G401 (cell line): ENCODE results near the gene KCNMB1. TPM values are rescaled to one million over a fixed set of nuclear protein-coding genes. Genes with fewer than 3 reads are reported as not detected.
"Not testable (repeated sequence)": the region's sequence is repeated elsewhere in the genome, so short reads cannot be mapped to it uniquely, and the experiment has no call there.

ENCODE experiments used
- DNase-seq: peaks from one replicate; pipeline ENCODE4 v3.0.0-alpha.2; 2015; ENCODE audit warnings: low spot score
- in situ Hi-C: cut with HindIII; loops from 2 replicates; pipeline ENCODE4 v1.10.0; 2016; ENCODE audit warnings: low sequenced_read_pairs, mixed read lengths
- total RNA-seq: library from RNA; depleted of rRNA; stranded (reverse); fragments of >200 nt; shearing (Covaris generic); gene quantifications from 2 replicates; pipeline ENCODE4 v1.2.3, GENCODE V29; 2014

Gene KCNMB1
- total RNA-seq, 1 experiment from 2014 or later: not detected

DNA sequence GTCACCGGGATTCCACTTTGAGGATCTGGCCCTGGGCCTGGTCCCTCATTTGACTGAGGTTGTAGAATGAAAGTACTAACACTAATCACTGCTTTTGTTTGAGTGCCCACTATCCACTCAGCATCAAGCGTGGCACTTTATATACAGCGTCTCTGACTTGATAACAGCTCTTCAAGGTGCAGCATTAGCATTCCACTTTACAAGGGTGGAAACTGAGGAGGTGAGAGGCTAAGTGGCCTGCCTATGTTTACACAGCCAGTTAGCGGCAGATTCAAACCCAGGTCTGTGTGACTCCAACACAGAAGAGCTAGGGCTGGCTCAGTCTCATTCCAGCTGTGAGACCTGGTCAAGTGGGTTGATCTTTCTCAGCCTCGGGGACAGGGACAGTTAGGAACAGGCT lies 5.9 kb downstream of the KCNMB1 start:
- DNase-seq: no peak
- in situ Hi-C loops: no loop called here

DNA sequence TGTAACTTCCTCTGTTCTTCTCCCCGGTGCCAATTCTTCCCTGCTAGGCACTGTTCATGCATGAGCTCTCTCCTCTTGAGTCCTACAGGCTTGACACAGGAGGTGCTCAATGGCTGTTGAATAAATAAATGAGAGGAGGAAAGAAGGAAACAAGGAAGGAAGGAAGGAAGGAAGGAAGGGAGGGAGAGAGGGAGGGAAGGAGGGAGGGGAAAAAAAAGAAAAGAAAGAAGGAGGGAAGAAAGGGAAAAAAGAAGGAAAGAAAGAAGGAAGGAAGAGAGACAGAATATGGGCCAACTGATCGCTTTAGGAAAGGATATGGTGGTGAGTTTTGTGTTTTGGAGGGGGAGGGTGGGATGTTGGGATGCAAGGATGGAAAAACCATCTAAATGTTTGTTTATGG lies 6.4 kb downstream of the KCNMB1 start:
- DNase-seq: no peak
- in situ Hi-C loops: no loop called here

DNA sequence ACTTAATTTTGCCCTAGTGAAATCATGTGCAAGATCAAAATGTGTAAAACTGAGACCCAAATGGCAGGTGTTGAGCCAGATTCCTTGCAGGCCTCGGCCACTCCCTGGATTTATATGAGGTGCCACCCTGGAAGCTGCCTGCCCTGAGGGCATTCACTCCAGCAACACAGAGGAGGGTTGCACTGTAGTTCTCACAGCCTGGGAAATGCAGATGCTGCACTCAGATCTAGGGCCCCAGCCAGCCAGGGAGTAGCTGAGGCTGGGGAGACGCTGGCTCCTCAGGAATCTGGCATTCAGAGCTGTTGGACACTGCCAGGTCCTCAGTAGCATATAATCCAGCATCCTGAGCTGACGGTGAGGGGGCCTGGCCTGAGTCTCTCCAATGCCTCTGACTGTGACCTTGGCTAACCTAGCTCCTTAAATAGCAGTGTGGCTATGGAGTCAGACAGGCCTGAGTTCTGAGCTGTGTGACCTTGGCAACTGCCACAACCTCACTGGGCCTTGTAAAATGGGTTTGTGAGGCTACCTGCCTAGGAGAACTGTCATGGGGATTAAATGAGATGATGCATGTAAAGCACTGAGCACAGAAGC lies 8.7 kb downstream of the KCNMB1 start:
- no peak for DNase-seq
- in situ Hi-C loops: no loop called here

DNA sequence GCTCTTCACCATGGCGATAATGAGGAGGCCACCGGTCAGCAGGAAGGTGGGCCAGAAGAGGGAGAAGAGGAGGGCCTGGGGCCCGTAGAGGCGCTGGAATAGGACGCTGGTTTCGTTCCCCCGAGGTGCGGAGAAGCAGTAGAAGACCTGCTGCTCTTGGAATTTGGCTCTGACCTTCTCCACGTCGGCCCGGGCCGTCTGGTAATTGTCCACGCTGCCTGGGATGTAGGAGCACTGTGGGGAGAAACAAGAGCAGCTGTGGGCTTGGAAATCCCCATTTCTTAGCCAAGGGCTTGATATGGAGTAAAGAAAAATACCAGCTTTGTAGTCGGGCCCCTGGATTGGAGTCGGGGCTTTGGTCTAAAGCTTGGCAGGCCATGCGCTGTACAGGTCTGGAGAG lies 10.4 kb downstream of the KCNMB1 start:
- in situ Hi-C loops: no loop called here
- no peak for DNase-seq

DNA sequence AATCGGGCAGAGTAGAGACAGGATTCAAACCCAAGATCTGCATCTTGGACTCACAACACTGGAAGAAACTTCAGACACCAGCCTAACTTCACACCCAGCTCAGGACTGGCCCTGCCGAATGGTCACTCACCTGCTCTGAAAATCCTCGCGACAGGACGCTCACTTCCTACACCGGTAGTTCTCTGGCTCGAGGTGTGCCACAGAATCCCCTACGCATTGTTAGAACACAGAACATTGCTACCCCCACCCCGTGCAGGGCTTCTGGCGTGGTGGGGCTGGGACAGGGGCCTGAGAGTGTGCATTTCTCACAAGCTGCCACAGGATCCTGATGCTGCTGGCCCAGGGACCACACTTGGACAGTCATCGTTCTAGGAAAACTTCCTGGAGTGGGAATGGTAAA lies 12.1 kb downstream of the KCNMB1 start:
- in situ Hi-C loops: no loop called here
- DNase-seq: no peak

DNA sequence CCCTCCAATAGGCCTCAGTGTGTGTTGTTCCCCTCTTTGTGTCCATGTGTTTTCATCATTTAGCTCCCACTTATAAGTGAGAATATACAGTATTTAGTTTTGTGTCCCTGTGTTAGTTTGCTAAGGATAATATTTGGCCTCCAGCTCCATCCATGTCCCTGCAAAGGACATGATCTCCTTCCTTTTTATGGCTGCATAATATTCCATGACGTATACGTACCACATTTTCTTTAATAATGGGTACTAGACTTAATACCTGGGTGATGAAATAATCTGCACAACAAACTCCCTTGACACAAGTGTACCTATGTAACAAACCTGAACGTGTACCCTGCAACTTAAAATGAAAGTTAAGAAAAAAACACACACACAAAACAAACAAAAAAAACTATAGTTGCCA lies 12.6 kb downstream of the KCNMB1 start:
- in situ Hi-C loops, DNase-seq: not testable (repeated sequence)

DNA sequence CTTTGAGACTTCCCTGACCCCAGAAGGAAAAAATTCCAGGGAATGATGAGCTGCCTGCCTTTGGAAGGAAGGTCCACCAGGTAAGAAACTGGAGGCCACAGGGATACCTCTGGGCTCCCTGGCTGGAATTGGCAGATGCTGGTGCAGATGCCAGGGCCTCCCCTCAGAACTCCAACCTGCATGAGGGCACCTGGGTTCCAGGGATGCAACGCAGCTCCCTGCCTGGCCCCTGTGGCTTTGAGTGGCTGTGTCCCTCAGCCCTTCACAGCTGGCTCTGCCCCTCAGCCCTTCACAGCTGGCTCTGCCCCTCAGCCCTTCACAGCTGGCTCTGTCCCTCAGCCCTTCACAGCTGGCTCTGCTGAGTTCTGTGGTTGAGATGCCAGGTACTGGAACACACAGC lies 13.9 kb downstream of the KCNMB1 start:
- DNase-seq: no peak
- in situ Hi-C loops: no loop called here

DNA sequence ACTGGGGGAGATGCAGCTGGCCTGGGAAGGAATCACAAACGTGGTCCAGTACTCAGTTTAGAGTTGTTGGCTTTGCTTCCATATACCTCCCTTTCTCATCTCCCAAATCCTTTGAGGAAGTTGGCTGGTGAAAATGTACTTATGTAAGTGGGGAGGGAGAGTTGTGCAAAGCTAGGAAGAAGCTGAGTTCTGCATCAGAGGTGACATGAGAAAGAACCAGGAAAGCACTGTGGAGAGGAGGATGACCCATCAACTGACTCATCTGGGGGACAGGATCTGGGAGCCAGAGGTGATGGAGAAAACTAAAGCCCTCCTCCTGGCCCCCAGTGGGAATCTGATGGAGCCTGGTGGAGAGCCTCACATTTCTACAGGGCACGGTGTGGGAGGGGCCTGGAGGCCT lies 16.2 kb downstream of the KCNMB1 start:
- no peak for DNase-seq
- in situ Hi-C loops: no loop called here

DNA sequence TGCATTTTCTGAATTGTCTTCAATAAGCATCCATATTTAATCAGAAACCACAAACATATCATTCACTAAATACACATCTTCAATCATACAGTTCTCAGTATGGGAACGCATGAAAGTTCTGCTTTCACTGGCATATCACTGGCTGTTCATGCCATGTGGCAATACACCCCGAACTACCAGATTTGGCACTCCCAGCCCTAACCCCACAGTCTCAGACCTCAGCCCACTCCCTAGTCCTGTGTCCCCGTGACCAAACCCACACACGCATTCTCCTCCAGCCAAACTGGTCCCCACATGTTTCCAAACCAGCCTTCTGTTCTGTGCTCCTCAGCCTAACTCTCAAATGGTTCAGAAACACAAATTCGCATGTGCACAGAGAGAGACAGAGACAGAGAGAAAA lies 20.6 kb downstream of the KCNMB1 start:
- no peak for DNase-seq
- in situ Hi-C loops: no loop called here

DNA sequence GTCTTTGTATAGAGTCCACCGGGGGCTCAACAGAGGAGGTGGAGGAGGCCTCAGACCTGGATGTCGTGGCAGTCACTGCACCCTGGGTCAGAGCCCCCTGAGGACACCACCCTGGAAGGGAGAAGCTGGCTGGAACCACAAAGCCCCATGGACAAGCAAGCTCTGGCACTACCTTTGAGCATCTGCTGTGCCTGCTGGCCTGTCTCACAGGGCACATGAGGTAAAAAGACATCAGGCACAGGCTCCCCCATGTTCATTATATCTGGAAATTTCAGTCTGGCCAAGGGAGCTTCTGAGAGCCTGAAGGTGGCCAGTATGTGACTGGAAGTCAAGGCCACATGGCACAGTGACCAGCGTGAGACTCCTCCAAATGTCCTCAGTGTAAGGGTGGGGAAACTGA lies 22.9 kb downstream of the KCNMB1 start:
- in situ Hi-C loops: no loop called here
- DNase-seq: peak; percentile 62

DNA sequence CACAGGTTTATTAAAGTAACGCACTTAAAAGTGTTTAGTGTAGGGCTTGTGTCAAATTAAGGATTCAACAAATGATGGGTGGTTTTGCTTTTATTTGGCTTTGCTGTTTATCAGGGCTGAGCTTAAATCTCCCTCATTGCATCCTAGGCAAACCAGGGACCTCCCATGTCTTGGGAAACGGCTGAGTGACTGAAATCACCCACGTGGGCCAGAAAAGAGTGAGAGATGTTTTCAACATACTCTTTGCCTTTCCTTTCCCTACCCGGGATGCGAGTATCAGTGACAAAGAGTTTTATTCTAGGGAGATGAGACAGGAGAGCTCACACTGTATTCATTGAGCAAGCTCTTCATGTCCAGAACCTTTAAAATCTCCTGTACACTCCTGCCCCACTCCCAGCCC lies 23.3 kb downstream of the KCNMB1 start:
- in situ Hi-C loops: no loop called here
- DNase-seq: no peak

DNA sequence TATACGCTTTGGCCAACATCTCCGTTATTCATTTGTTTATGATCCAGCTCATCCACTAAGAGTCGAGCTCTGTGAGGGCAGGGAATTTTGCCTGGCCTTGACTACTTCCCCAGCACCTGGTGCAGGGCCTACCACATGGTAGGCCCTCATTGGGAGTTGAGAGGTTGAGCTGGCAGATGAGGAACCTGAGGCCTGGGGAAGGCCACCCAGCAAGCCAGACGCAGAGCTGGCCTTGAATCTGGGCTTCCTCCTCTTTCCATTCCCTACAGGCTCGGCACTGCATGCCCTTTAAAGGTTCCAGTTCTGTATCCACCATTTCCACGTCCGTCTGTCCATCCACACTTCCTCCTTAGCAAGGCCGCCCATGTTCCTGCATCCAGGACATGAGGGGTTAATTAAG lies 24.2 kb downstream of the KCNMB1 start:
- DNase-seq: no peak
- in situ Hi-C loops: no loop called here

DNA sequence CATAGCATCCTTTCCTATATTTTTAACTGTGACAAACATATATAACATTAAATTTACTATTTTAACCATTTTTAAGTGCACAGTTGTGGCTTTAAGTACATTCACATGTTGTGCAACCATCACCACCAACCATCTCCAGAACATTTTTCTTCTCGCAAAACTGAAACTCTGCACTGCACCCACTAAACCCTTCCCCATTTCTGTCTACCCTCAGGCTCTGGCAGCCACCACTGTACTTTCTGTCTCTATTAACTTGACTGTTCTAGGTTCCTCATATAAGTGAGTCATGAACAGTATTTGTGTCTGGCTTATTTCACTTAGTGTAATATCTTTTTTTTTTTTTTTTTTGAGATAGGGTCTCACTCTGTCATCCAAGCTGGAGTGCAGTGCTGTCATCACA lies 25.5 kb downstream of the KCNMB1 start:
- DNase-seq: no peak
- in situ Hi-C loops: no loop called here

DNA sequence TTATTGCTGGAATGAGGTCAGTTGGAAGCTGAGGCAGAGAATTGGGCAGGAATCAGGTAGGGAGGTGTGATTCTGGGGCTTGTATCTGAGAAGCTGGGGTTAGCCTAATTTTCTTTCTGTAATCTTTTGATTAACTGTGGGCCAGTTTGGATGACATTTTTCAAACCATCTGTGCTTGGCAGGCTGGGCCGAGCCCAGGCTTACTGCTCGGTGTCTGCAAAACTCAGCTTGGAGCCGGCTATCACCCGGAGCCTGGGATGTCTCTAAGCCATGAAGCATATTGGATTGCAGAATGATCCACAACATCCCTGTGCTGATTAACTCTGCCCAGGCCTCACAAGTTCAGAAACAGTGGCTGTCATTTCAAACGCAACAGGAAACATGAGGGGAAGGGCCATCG lies 26.5 kb downstream of the KCNMB1 start:
- in situ Hi-C loops: no loop called here
- DNase-seq: peak; percentile 87

DNA sequence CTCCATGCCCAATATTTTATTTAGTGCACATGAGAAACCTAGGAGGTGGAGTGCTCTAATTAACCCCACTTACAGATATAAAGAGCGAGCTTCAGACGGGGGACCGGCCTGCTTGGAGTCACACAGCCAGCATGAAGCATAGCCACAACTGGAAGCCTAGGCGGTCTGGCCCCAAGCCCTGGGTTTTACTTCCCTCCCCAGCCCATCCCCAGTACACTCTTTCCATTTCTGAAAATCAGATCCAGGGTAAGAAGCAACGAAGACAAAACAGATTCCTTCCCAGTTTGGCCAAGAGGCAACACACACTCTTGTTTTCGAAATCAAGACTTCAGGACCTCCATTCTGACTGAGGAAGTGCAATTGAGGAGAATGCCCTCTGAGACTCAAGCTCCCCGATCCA lies 27.1 kb downstream of the KCNMB1 start:
- DNase-seq: no peak

DNA sequence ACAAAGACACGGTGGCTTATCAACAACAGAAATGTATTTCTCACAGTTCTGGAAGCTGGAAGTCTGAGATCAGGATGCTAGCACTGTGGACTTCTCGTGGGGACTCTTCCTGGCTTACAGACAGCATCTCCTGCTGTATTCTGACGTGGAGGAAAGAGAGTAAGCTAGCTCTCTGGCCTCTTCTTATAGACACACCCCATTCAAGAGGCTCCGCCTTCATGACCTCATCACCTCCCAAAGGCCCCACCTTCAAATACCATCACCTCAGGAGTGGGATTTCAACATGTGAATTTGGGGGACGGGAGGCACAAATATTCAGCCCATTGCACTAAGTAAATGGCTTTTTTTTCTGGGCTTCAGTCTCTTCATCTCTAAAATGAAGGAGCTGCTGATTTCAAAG lies 27.6 kb downstream of the KCNMB1 start:
- DNase-seq: no peak
- in situ Hi-C loops: no loop called here

More for the DNA sequence above, 27.1 kb downstream of the KCNMB1 start:
- in situ Hi-C loops: no loop called here

DNA sequence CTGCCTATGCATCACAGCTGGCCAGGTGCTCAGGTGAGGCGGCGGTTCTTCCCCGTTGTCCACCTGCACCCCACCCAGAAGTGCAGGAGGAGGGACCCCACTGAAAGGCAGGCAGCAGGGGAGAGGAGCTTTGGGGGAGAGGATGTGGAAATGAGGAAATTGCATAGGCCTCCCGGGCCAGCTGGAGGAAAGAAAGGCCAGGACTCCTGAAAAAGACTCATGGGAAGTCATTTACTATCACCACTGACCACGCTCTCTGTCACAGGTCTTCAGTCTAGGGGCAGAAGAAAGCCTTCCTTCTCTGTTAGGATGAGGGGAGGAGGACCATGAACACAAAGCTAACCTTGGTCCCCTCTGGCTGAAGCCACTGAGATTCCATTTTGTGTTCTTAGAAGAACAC lies 28.1 kb downstream of the KCNMB1 start:
- in situ Hi-C loops: no loop called here
- no peak for DNase-seq

DNA sequence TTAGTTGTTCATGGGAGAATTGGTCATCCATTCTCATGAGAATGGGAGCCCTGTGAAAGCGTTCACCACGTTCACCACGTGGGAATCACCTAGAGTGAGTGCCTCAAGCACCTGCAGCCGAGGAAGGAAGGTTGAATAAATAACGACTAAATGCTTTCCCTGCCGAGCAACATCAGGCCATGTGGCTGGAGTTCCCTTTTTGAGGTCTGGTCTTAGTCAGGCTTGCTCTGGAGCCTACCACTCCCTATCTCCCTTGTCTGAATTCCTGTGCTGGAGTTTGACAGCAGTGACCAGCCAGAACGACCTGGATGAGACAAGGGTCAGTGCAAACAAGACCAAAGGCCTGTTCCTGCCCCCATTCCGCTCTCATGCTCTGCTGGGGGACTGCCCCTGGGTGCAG lies 28.5 kb downstream of the KCNMB1 start:
- DNase-seq: no peak
- in situ Hi-C loops: no loop called here

DNA sequence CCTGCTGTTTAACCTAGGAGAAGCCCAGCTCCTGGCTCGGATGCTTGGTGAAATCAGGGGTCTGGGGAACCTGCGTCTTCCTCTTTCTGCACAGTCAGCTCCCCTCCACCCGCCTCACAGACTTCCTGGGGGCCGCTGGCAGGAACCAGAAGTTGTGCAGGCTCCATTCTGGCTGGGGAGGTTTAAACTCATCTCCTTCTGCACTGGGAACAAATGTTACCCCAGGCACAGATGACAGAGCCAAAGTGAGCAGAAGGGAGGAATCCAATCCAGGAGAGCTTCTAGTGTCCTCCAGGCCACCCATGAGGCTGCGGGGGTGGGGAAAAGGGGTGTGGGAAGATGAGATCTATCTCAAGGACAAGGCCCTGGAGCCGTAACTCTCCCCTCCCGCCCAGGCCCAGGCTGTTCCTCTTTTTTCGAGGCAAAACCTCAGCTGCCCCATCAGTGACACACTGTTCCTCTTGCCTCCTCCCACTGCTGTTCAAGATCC lies 31.2 kb downstream of the KCNMB1 start:
- DNase-seq: peak; percentile 77
- in situ Hi-C loops: no loop called here

DNA sequence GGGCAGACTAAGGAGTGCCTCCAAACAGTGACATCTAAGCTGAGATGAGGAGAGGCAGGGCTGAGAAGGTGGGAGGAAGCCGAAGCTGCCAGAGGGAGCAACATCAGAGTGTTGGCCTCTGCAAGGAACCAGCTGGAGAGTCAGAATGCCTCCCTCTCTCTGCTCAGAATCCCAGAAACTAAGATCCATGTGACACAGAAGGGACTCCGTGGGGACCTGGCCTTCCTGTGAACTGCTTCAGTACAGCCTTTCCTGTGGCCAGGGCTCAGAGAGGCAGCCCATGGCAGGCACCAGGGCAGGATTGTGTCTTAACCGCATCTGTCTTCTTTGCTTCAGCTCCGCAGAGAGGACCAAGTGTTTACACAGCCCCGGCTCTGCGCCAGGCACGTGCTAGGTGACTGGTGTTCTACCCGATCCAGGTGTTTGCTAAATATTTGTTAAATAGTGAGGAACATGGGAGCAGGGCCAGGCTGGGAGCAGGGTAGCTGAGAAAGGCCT lies 33.5 kb downstream of the KCNMB1 start:
- no peak for DNase-seq
- in situ Hi-C loops: no loop called here

DNA sequence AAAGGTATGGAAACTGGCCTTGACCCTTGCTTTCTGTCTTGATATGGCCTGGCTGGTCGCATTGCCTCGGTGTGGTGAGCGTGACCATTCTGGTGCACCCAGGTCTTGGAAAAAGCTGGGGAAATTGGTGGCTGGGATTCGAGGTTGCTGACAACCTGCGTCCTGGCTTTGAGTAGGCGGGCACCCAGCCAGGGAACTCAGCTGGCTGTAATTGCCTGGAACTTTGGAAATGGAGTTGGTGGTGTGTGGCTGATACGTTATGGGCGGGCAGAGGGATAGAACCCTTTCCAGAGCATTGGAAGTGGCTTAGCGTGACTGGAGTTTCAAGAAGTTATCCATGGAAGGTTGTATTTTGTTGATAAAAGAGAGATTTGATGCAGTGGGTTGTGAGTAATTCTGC lies 35.2 kb downstream of the KCNMB1 start:
- in situ Hi-C loops: no loop called here
- no peak for DNase-seq
